ENCODE measurements around the gene AKT3.
A peak's percentile ranks its signal among the peaks of the same experiment; 100 is the strongest.
"Not testable (repeated sequence)": the region's sequence is repeated elsewhere in the genome, so short reads cannot be mapped to it uniquely, and the experiment has no call there.

Gene AKT3

GRCh38 chr1:243772361-243773050, 77.5 kb downstream of the AKT3 start:
- not testable (repeated sequence) for FAIRE-seq

GRCh38 chr1:243770860-243771259, 79.2 kb downstream of the AKT3 start:
- no peak for FAIRE-seq

- FAIRE-seq = no peak
Observed at GRCh38 chr1:243765676-243766075, 84.4 kb downstream of the AKT3 start.

GRCh38 chr1:243763806-243764205, 86.2 kb downstream of the AKT3 start:
- FAIRE-seq = no peak

GRCh38 chr1:243758647-243759046, 91.4 kb downstream of the AKT3 start:
- no peak for FAIRE-seq

- no peak for FAIRE-seq
Observed at GRCh38 chr1:243756529-243756928, 93.5 kb downstream of the AKT3 start.

- FAIRE-seq = no peak
Observed at GRCh38 chr1:243754348-243754747, 95.7 kb downstream of the AKT3 start.

- no peak for FAIRE-seq
Observed at GRCh38 chr1:243751506-243751905, 98.5 kb downstream of the AKT3 start.

- peak; percentile 98 for FAIRE-seq
Observed at GRCh38 chr1:243748706-243749283, 101.2 kb downstream of the AKT3 start.

GRCh38 chr1:243748227-243748626, 101.8 kb downstream of the AKT3 start:
- no peak for FAIRE-seq

GRCh38 chr1:243746751-243747150, 103.3 kb downstream of the AKT3 start:
- no peak for FAIRE-seq

- FAIRE-seq = no peak
Observed at GRCh38 chr1:243745356-243745755, 104.7 kb downstream of the AKT3 start.

GRCh38 chr1:243742819-243743218, 107.2 kb downstream of the AKT3 start:
- peak; percentile 51 for FAIRE-seq

GRCh38 chr1:243740255-243740999, 109.6 kb downstream of the AKT3 start:
- FAIRE-seq = no peak

GRCh38 chr1:243739335-243740003, 110.6 kb downstream of the AKT3 start:
- FAIRE-seq = no peak

GRCh38 chr1:243738020-243738419, 112.0 kb downstream of the AKT3 start:
- FAIRE-seq = no peak

- no peak for FAIRE-seq
Observed at GRCh38 chr1:243735457-243735856, 114.6 kb downstream of the AKT3 start.

GRCh38 chr1:243734308-243734695, 115.7 kb downstream of the AKT3 start:
- FAIRE-seq = no peak

GRCh38 chr1:243733670-243734307, 116.3 kb downstream of the AKT3 start:
- FAIRE-seq = peak; percentile 92

- FAIRE-seq = no peak
Observed at GRCh38 chr1:243732637-243733036, 117.4 kb downstream of the AKT3 start.

- FAIRE-seq = no peak
Observed at GRCh38 chr1:243731974-243732625, 117.9 kb downstream of the AKT3 start.

- peak; percentile 13 for FAIRE-seq
Observed at GRCh38 chr1:243731301-243731891, 118.6 kb downstream of the AKT3 start.
